Measurements from ENCODE around the gene CCND2.
A peak's percentile ranks its signal among the peaks of the same experiment; 100 is the strongest.

The CCND2 gene

DNA sequence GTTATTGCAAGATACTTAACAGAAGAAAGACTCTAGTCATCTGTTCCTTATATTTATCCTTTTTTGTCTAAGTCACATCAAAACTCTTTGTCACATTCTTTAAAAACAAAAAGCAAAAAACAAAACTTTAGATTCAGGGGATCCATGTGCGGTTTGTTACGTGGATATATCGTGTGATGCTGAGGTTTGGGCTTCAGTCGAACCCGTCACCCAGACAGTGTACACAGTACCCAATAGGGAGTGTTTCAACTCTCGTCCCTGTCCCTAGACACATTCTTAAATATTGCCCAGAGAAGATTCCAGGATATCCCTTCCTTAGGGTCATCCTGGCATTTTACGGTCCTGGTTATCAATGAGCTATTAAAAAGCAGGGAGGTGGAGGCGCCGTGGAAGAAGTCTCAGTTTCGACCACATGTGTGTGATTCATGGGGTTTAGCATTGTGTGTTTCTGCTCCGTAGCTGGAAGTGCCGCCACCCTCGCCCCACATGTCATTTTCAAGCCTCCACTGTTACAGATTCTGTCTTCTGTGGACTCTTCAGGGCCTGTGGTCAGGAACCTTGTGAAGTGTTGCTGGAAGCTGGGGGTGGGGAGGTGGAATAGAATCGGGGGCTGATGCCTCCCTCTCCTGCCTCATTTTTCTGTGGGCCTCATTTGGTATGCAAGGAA, 19.9 kb downstream of the CCND2 start:
- DNase-seq = no peak

- no peak for DNase-seq
These were observed 20.5 kb downstream of the CCND2 start for GRCh38 chr12:4293966-4294505.

GRCh38 chr12:4296751-4297150, 23.2 kb downstream of the CCND2 start:
- DNase-seq = no peak

DNA sequence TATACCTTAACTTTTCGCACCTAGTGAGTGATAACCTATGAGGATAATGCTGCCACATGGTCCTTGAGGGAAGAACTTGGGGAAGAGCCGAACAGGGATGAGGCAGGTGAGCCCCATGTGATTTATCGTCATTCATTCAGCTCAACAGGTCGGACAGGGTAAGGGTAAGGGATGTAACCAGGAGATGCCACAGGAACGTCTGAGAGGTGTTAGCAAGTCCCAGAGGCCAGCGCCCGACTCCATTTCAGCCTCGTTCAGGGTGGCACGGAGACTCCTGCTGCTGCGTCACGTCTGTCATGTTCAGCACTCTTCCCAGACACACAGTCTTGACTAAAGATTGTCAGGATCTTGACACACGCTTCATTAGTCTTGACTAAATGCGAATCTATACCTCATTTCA, 24.1 kb downstream of the CCND2 start:
- DNase-seq = no peak

GRCh38 chr12:4300883-4301282, 27.3 kb downstream of the CCND2 start:
- no peak for DNase-seq

GRCh38 chr12:4301932-4302501, 28.5 kb downstream of the CCND2 start:
- no peak for DNase-seq

DNA sequence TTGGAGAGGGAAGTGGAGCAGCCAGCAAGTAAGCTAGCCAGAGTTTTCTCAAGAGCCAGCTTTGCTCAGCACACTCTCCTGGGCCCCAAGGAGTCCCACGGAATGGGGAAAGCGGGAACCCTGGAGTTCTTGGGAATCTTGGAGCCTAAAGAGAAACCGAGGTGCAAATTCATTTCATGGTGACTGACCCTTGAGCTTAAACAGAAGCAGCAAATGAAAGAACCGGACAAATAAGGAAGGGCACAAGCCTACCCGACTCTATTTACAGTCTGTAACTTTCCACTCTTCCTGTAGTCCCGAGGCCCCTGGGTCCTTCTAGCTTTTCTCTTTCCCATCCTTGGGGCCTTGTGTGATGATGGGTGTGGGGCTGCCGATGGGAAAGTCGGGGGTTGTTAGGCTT, 29.3 kb downstream of the CCND2 start:
- DNase-seq = no peak

DNA sequence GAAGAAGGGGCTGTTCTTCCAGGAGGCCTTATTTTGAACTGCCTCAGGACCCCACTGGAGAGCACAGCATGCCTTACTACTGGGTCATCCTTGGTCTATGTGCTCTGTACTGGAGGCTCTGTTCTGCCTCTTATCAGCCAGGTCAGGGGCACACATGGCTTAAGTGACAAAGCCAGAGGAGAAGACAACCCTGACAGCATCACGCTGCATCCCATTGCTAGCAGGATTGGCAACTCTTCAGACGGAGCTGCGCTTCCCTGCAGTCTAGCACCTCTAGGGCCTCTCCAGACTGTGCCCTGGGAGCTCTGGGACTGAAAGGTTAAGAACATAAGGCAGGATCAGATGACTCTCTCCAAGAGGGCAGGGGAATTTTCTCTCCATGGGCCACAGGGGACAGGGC, 30.2 kb downstream of the CCND2 start:
- DNase-seq = no peak

- DNase-seq = peak; percentile 64
These were observed 34.2 kb downstream of the CCND2 start for GRCh38 chr12:4307593-4308333.

- no peak for DNase-seq
These were observed 34.9 kb downstream of the CCND2 start for GRCh38 chr12:4308334-4308950.

GRCh38 chr12:4311776-4312175, 38.2 kb downstream of the CCND2 start:
- no peak for DNase-seq

- no peak for DNase-seq
These were observed 38.7 kb downstream of the CCND2 start for GRCh38 chr12:4312251-4312650.

- DNase-seq = no peak
These were observed 46.9 kb downstream of the CCND2 start for GRCh38 chr12:4320497-4320852.

DNA sequence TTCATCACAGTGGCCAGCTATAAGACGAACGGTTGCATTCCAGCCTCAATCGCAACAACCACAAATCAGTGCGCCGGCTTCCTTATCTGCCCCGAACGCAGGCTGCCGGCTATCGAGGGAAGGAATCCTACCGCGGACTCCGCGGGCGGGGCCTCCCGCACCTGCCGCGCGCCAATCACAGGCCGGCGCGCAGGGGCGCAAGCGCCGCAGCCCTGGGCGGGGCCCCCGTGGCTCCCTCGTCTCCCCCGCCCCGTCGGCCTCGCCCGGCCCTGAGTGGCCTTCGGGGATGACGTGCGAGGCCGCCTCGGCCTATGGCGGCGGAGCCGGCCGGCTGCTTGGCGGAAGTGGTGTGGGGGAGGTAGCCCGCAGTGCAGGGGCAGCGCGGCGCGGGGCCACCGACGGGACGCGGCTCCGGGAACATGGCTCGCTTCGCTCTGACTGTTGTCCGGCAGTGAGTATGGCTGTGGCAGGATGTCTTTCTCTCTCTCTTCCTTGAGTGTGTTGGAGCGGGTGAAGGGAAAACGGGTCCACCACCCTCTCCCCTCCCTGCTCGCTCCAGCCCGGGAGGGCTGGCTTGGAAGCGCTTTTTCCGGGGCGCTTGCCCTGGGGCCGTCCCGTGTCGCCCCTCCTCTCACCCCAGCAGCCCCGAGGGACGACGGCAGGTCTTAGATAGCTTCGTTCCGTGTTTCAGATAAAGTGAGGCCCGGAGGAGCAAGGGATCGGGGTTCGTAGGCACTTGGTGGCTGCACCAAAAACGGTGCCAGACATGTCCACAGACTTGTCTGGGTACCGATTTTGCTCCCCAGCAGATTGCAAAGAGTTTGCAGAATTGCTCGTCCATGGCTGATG, 47.5 kb downstream of the CCND2 start, which contains the start of gene TIGAR:
TSS of gene TIGAR (plus strand) at position 361 of the 849 bp plus-strand sequence. CDS start at position 420, 59 bp downstream.
- peak; percentile 82 for DNase-seq

DNA sequence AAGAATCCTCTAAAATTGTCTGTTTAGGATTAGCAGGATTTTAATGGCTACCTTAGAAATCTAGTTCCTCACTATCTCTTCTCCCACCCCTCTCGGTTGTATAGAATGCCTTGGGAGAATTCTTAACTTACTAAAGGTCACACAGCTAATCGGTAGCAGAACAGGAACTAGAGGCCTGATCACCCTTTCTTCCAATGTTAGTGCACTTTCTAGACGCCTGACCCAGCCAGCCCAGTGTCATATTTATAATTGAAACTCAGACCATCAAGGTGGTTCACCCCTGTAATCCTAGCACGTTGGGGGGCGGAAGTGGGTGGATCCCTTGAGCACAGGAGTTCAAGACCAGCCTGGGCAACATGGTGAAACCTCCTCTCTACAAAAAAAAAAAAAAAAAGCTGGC, 49.2 kb downstream of the CCND2 start:
- no peak for DNase-seq
